SK-N-SH (cell line): Measurements from ENCODE around the gene PFN1. TPM values are rescaled to one million over a fixed set of nuclear protein-coding genes. Genes with fewer than 3 reads are reported as not detected.

ENCODE experiments used
- CTCF ChIA-PET: fragments of 300-600, 350-600 bp; formaldehyde crosslinking; extraction: SDS; loops from one replicate; lab custom pipeline; 2021; lab: Yijun Ruan, JAX
- POLR2A ChIA-PET: fragments of 350-600 bp; sonication (Branson Sonifier 250); formaldehyde crosslinking; extraction: SDS; loops from one replicate; lab custom pipeline; 2020; ENCODE audit warnings: antibody characterized with exemption, inconsistent platforms; lab: Yijun Ruan, JAX
- DNase-seq: peaks from one replicate; pipeline ENCODE4 v3.0.0; 2012
- H2AFZ ChIP-seq: fragments of 200-600 bp; sonication (generic); 2 replicates; pipeline ENCODE4 v1.8.1; 2016; ENCODE audit warnings: antibody characterized with exemption, mild to moderate bottlenecking, low read depth
- H3F3A ChIP-seq: fragments of 200-600 bp; sonication (generic); replicated peaks from 2 replicates; pipeline ENCODE3; 2016; ENCODE audit warnings: antibody characterized with exemption, mild to moderate bottlenecking; ENCODE audit not compliant: insufficient read depth
- H3K27ac ChIP-seq, 2 experiments: fragments of 200-500 bp in 1 of 2; fragments of 200-600 bp in 1 of 2; sonication (Bioruptor generic) in 1 of 2; sonication (generic), shearing (Covaris generic) in 1 of 2; 2 replicates each; pipeline versions ENCODE4 v1.5.1 to v1.6.1; 2014 to 2016; ENCODE audit warnings: low read depth in 2 of 2, inconsistent platforms in 1 of 2, low read length in 1 of 2, mild to moderate bottlenecking in 1 of 2, mixed read lengths in 1 of 2
- H3K27me3 ChIP-seq: fragments of 200-600 bp; sonication (generic), shearing (Covaris generic); 2 replicates; pipeline ENCODE4 v1.6.1; 2016; ENCODE audit warnings: mixed run types; ENCODE audit not compliant: insufficient read depth
- H3K36me3 ChIP-seq, 2 experiments: fragments of 200-500 bp in 1 of 2; fragments of 200-600 bp in 1 of 2; sonication (Bioruptor generic) in 1 of 2; sonication (generic) in 1 of 2; replicated peaks in 1 of 2; 2 replicates each; pipeline versions ENCODE3 to v1.5.1; 2014 to 2016; ENCODE audit warnings: low read length in 1 of 2, mild to moderate bottlenecking in 1 of 2; ENCODE audit not compliant: insufficient read depth in 2 of 2, control insufficient read depth in 1 of 2
- H3K4me1 ChIP-seq, 2 experiments: fragments of 200-500 bp in 1 of 2; fragments of 200-600 bp in 1 of 2; sonication (Bioruptor generic) in 1 of 2; sonication (generic), shearing (Covaris generic) in 1 of 2; 2 replicates each; pipeline versions ENCODE4 v1.5.1 to v1.6.1; 2014 to 2016; ENCODE audit warnings: low read depth in 1 of 2, low read length in 1 of 2, mixed run types in 1 of 2; ENCODE audit not compliant: insufficient read depth in 2 of 2, control insufficient read depth in 1 of 2
- H3K4me2 ChIP-seq: fragments of 200-600 bp; sonication (generic), shearing (Covaris generic); 2 replicates; pipeline ENCODE4 v1.6.1; 2017; ENCODE audit warnings: mixed run types
- H3K4me3 ChIP-seq, 2 experiments: fragments of 200-500 bp in 1 of 2; fragments of 200-600 bp in 1 of 2; sonication (Bioruptor generic) in 1 of 2; sonication (generic), shearing (Covaris generic) in 1 of 2; 2 replicates each; pipeline versions ENCODE4 v1.5.1 to v1.8.1; 2014 to 2016; ENCODE audit warnings: low read depth in 2 of 2, inconsistent platforms in 1 of 2, low read length in 1 of 2, mild to moderate bottlenecking in 1 of 2, mixed read lengths in 1 of 2, moderate library complexity in 1 of 2
- H3K79me2 ChIP-seq: fragments of 200-600 bp; sonication (generic); 2 replicates; pipeline ENCODE4 v1.8.1; 2017; ENCODE audit warnings: mild to moderate bottlenecking; ENCODE audit not compliant: insufficient read depth
- H3K9ac ChIP-seq: fragments of 200-600 bp; sonication (generic); 2 replicates; pipeline ENCODE4 v1.6.1; 2017; ENCODE audit warnings: mixed run types
- H3K9me2 ChIP-seq: fragments of 200-600 bp; sonication (generic); 2 replicates; pipeline ENCODE4 v1.6.1; 2017; ENCODE audit warnings: mixed run types
- H3K9me3 ChIP-seq: fragments of 200-600 bp; sonication (generic); 2 replicates; pipeline ENCODE4 v1.6.1; 2017; ENCODE audit warnings: mixed run types, mild to moderate bottlenecking, moderate library complexity
- H4K20me1 ChIP-seq: fragments of 200-600 bp; sonication (generic); 2 replicates; pipeline ENCODE4 v1.6.1; 2017; ENCODE audit warnings: mild to moderate bottlenecking, mixed run types; ENCODE audit not compliant: insufficient read depth
- ELF1 ChIP-seq: IDR thresholded peaks from 2 replicates; pipeline ENCODE4 v1.4.0; 2012
- EP300 ChIP-seq, 2 experiments: IDR thresholded peaks; 2 replicates each; pipeline versions ENCODE4 v1.4.0 to v1.6.1; 2012; ENCODE audit warnings: borderline replicate concordance in 1 of 2, low read depth in 1 of 2, low read length in 1 of 2
- FOSL2 ChIP-seq: IDR thresholded peaks from 2 replicates; pipeline ENCODE4 v1.4.0; 2012; ENCODE audit warnings: low read depth, mild to moderate bottlenecking, moderate library complexity, borderline replicate concordance
- FOXM1 ChIP-seq: IDR thresholded peaks from 2 replicates; pipeline ENCODE4 v1.4.0; 2012; ENCODE audit warnings: low read depth, mild to moderate bottlenecking
- GABPA ChIP-seq: IDR thresholded peaks from 2 replicates; pipeline ENCODE4 v1.4.0; 2012; ENCODE audit warnings: low read depth, mild to moderate bottlenecking
- GATA2 ChIP-seq: sonication (generic); formaldehyde crosslinking; IDR thresholded peaks from 2 replicates; pipeline ENCODE4 v1.5.0; 2020; ENCODE audit warnings: mild to moderate bottlenecking, missing genetic modification reagents
- JUND ChIP-seq: IDR thresholded peaks from 2 replicates; pipeline ENCODE4 v1.4.0; 2012
- MXI1 ChIP-seq: IDR thresholded peaks from 2 replicates; pipeline ENCODE4 v1.6.1; 2012; ENCODE audit warnings: mild to moderate bottlenecking, low read depth, low read length, improper control_type of control experiment
- NRF1 ChIP-seq: IDR thresholded peaks from 2 replicates; pipeline ENCODE4 v1.6.1; 2012; ENCODE audit warnings: low read depth, mild to moderate bottlenecking, low read length
- POLR2AphosphoS5 ChIP-seq: IDR thresholded peaks from 2 replicates; pipeline ENCODE4 v1.6.1; 2012; ENCODE audit warnings: low read depth, low read length
- RXRA ChIP-seq: IDR thresholded peaks from 2 replicates; pipeline ENCODE4 v1.4.0; 2012; ENCODE audit warnings: low read depth, mild to moderate bottlenecking, borderline replicate concordance
- SIN3A ChIP-seq: IDR thresholded peaks from 2 replicates; pipeline ENCODE4 v1.6.1; 2012; ENCODE audit warnings: low read depth, mild to moderate bottlenecking, low read length, moderate library complexity, borderline replicate concordance
- TAF1 ChIP-seq: IDR thresholded peaks from 2 replicates; pipeline ENCODE4 v1.6.1; 2012; ENCODE audit warnings: low read depth, mild to moderate bottlenecking, low read length, moderate library complexity, borderline replicate concordance
- TEAD4 ChIP-seq: IDR thresholded peaks from 2 replicates; pipeline ENCODE4 v1.4.0; 2012; ENCODE audit warnings: mild to moderate bottlenecking, borderline replicate concordance; ENCODE audit not compliant: insufficient read depth
- YY1 ChIP-seq: IDR thresholded peaks from 2 replicates; pipeline ENCODE4 v1.4.0; 2012; ENCODE audit warnings: low read depth, mild to moderate bottlenecking
- WGBS: methylation state at CpG from one replicate; pipeline ENCODE4 v1.1.6; 2017; ENCODE audit warnings: low lambda C conversion rate; 5-methylcytosine and 5-hydroxymethylcytosine counted together
- polyA plus RNA-seq, 3 experiments: library from polyadenylated mRNA; depleted of rRNA; stranded (reverse); fragments of >200 nt; gene quantifications; 2 replicates each; pipeline ENCODE4 v1.2.3, GENCODE V29; 2012
- TF ChIP-seq, protein P1 (sequence below): IDR thresholded peaks from 2 replicates; pipeline ENCODE4 v1.4.0; 2012; ENCODE audit warnings: low read depth, borderline replicate concordance
- TF ChIP-seq, protein P2 (sequence below): fragments of 150-350 bp; IDR thresholded peaks from 2 replicates; pipeline ENCODE4 v1.6.1; 2017; ENCODE audit warnings: antibody characterized with exemption, low read length, low read depth, borderline replicate concordance
- TF ChIP-seq, protein P3 (sequence below): fragments of 150-350 bp; IDR thresholded peaks from 2 replicates; pipeline ENCODE4 v1.6.1; 2016; ENCODE audit warnings: mild to moderate bottlenecking, low read depth, low read length
- TF ChIP-seq, protein P4 (sequence below): fragments of 200-600 bp; sonication (generic); IDR thresholded peaks from 2 replicates; pipeline ENCODE4 v1.6.1; 2017; ENCODE audit warnings: antibody characterized with exemption, mild to moderate bottlenecking, moderate library complexity
- TF ChIP-seq, protein P5 (sequence below): IDR thresholded peaks from 2 replicates; pipeline ENCODE4 v1.4.0; 2012; ENCODE audit warnings: low read depth

Gene PFN1
- polyA plus RNA-seq, 1 of the 3 experiments (the other 2 are of a cell fraction) = 2,484 TPM

DNA sequence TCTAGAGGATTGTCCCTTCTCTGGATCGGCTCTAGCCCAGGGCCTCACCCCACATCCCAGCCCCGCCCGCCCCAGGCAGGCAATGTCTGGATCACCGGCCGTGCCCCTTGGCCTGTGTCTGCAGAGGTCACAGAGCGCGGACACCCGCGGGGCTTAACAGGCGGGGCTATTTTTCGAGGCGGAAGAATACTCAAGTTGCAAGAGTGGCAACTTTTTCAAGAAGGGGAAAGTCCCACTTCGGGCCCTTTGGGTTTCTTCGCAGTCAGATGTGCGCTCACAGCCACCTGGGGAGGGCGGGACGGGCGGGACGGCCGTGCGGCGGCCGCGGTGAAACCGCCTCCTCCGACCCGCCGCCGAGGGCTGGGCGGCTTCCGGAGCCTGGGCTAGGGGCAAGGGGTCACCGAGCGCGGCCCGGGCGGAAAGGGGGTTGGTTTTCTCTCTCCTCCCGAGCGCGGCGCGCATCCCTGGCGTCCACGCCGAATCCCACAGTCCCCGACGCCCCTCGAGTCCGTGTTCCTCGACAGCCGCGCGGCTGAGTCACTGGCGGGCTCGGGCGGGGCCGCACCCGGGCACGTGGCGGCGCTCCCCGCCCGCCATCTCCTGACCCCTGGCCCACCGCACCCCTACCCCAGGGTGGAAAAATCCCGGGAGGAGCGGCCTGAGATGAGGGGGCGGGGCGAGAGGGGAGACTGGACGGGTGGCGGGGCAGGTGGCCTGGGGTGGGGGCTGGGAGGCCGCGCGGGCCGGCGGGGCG, 1.2 kb upstream of the PFN1 start (continued):
- TF ChIP-seq, protein P1, sequence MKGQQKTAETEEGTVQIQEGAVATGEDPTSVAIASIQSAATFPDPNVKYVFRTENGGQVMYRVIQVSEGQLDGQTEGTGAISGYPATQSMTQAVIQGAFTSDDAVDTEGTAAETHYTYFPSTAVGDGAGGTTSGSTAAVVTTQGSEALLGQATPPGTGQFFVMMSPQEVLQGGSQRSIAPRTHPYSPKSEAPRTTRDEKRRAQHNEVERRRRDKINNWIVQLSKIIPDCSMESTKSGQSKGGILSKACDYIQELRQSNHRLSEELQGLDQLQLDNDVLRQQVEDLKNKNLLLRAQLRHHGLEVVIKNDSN = peak; percentile 57; the same call in 1 of the 2 replicates
- TF ChIP-seq ELF1 = no peak
- peak in 1 of 2 experiments; percentile 43; a peak in 2 of 4 replicates for TF ChIP-seq EP300 (IDR thresholded peaks at IDR 0.05; ENCODE audit: borderline replicate concordance in 1 of 2, low read depth in 1 of 2, low read length in 1 of 2)
- TF ChIP-seq, protein P2, sequence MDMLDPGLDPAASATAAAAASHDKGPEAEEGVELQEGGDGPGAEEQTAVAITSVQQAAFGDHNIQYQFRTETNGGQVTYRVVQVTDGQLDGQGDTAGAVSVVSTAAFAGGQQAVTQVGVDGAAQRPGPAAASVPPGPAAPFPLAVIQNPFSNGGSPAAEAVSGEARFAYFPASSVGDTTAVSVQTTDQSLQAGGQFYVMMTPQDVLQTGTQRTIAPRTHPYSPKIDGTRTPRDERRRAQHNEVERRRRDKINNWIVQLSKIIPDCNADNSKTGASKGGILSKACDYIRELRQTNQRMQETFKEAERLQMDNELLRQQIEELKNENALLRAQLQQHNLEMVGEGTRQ = no peak
- TF ChIP-seq, protein P3, sequence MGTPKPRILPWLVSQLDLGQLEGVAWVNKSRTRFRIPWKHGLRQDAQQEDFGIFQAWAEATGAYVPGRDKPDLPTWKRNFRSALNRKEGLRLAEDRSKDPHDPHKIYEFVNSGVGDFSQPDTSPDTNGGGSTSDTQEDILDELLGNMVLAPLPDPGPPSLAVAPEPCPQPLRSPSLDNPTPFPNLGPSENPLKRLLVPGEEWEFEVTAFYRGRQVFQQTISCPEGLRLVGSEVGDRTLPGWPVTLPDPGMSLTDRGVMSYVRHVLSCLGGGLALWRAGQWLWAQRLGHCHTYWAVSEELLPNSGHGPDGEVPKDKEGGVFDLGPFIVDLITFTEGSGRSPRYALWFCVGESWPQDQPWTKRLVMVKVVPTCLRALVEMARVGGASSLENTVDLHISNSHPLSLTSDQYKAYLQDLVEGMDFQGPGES = no peak
- TF ChIP-seq, protein P4, sequence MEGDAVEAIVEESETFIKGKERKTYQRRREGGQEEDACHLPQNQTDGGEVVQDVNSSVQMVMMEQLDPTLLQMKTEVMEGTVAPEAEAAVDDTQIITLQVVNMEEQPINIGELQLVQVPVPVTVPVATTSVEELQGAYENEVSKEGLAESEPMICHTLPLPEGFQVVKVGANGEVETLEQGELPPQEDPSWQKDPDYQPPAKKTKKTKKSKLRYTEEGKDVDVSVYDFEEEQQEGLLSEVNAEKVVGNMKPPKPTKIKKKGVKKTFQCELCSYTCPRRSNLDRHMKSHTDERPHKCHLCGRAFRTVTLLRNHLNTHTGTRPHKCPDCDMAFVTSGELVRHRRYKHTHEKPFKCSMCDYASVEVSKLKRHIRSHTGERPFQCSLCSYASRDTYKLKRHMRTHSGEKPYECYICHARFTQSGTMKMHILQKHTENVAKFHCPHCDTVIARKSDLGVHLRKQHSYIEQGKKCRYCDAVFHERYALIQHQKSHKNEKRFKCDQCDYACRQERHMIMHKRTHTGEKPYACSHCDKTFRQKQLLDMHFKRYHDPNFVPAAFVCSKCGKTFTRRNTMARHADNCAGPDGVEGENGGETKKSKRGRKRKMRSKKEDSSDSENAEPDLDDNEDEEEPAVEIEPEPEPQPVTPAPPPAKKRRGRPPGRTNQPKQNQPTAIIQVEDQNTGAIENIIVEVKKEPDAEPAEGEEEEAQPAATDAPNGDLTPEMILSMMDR = no peak
- TF ChIP-seq, protein P5, sequence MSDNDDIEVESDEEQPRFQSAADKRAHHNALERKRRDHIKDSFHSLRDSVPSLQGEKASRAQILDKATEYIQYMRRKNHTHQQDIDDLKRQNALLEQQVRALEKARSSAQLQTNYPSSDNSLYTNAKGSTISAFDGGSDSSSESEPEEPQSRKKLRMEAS = peak; percentile 85; the same call in 1 of the 2 replicates
- no peak for TF ChIP-seq YY1
- TF ChIP-seq FOXM1 = no peak
- TF ChIP-seq FOSL2 = peak; percentile 12; the same call in 1 of the 2 replicates
- TF ChIP-seq SIN3A = peak; percentile 46; the same call in 1 of the 2 replicates
- TF ChIP-seq RXRA = no peak; the same call in 1 of the 2 replicates

DNA sequence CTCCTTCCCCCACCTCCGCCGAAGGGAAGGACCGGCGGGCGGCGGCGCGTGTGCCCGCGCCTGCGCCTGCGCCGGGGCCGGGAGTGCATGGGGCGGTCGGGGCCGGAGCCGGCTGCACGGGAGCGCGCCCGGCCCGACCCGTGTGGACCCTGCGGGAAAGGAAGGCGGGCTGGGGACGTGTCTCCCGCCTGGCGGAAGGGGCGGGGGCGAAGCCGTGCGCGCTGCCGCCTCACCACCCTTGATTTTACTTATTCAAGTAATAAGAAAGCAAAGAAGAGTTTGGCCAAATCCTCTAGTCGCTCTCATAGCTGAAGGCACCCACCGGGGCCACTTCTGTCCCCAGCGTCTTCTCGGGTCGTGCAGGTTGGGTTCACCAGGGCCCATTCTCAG, 596 bp upstream of the PFN1 start:
- DNase-seq = peak; percentile 95
- Histone ChIP-seq H3K27ac (peak overlapping the region; percentile 97 to 100), H3K27me3 (no peaks in the 10 kb centered on the region), H3K9me3 (no peaks in the 10 kb centered on the region), H4K20me1 (peaks cover 36% of the 10 kb centered on the region), H3K79me2 (peaks cover 70% of the 10 kb centered on the region), H3K9me2 (no peaks in the 10 kb centered on the region), H2AFZ (no peak overlapping the region), H3K9ac (peak overlapping the region; percentile 99), H3K36me3 (peaks cover 25 to 31% of the 10 kb centered on the region in 2 experiments), H3K4me2 (peak overlapping the region; percentile 98), H3K4me1 (peaks cover 36 to 46% of the 10 kb centered on the region in 2 experiments), H3K4me3 (peak overlapping the region; percentile 79 to 99)
- CTCF ChIA-PET = interaction anchor here (0.9 to 1.2 kb wide), 4 partner anchors 9 to 60 kb away, joined by 3 read pairs; partner anchors contain the start of genes INCA1, KIF1C, RNF167 and SLC25A11
- 2% methylated on average over 31 of the region's 40 CpGs for WGBS
- peak; percentile 49; the same call in 1 of the 2 replicates for TF ChIP-seq POLR2AphosphoS5
- TF ChIP-seq, protein P5 = peak; percentile 9
- no peak for TF ChIP-seq TAF1
- peak; percentile 59; the same call in 1 of the 2 replicates for TF ChIP-seq MXI1
- no peak for TF ChIP-seq GATA2 (CRISPR knock-in tag)
- no peak for TF ChIP-seq EP300 (IDR thresholded peaks at IDR 0.05; ENCODE audit: borderline replicate concordance in 1 of 2, low read depth in 1 of 2, low read length in 1 of 2)
- peak; percentile 44; the same call in 1 of the 2 replicates for TF ChIP-seq GABPA
- TF ChIP-seq, protein P2 = no peak
- TF ChIP-seq, protein P3 = no peak
- TF ChIP-seq NRF1 = peak; percentile 93
- TF ChIP-seq JUND = 0 out of 2 replicates have a peak, but pooled peaks have one; percentile 3
- TF ChIP-seq TEAD4 = no peak
- TF ChIP-seq, all 33 proteins: peak for 6
- peaks cover 59% of the 10 kb centered on the region for H3F3A ChIP-seq
- POLR2A ChIA-PET = interaction anchor here (1.3 to 4.3 kb wide), 2 partner anchors 19 to 48 kb away, joined by 5 to 32 read pairs; partner anchors contain the start of genes INCA1, KIF1C and SPAG7
